H1 (cell line): Measurements from ENCODE around the gene OR8B12. TPM values are rescaled to one million over a fixed set of nuclear protein-coding genes. Genes with fewer than 3 reads are reported as not detected.

Experiments used
- CTCF ChIA-PET: fragments of 300-600 bp; sonication (Branson Sonifier 250); formaldehyde crosslinking; loops from one replicate; lab custom pipeline; 2021; ENCODE audit not compliant: partially characterized antibody; lab: Charles Lee
- POLR2A ChIA-PET: fragments of 300-600 bp; sonication (Branson Sonifier 250); formaldehyde crosslinking; loops from one replicate; lab custom pipeline; 2021; ENCODE audit warnings: inconsistent platforms; ENCODE audit not compliant: partially characterized antibody; lab: Charles Lee
- DNase-seq, 2 experiments: peaks; one replicate each; pipeline versions ENCODE4 v3.0.0 to v3.0.0-alpha.2; 2010 to 2022; ENCODE audit warnings: low spot score in 2 of 2, low read depth in 1 of 2, mixed read lengths in 1 of 2
- FAIRE-seq: peaks from 2 replicates; lab custom pipeline; 2011; peaks lifted over from hg19 to GRCh38; lab: Jason Lieb, UNC
- H2AFZ ChIP-seq: 2 replicates; pipeline ENCODE4 v1.8.1; 2012; ENCODE audit warnings: low read length, inconsistent platforms
- H2AK5ac ChIP-seq: 2 replicates; pipeline ENCODE4 v1.6.1; 2013; ENCODE audit warnings: low read depth, low read length
- H2BK120ac ChIP-seq: replicated peaks from 2 replicates; pipeline ENCODE3; 2013; ENCODE audit warnings: low read depth, low read length, inconsistent platforms
- H2BK12ac ChIP-seq: 2 replicates; pipeline ENCODE4 v1.6.1; 2013; ENCODE audit warnings: low read depth, low read length
- H2BK15ac ChIP-seq: 2 replicates; pipeline ENCODE4 v1.6.1; 2013; ENCODE audit warnings: low read length
- H2BK20ac ChIP-seq: 2 replicates; pipeline ENCODE4 v1.6.1; 2013; ENCODE audit warnings: low read length
- H2BK5ac ChIP-seq: 2 replicates; pipeline ENCODE4 v1.6.1; 2013; ENCODE audit warnings: low read depth, low read length
- H3K14ac ChIP-seq: 2 replicates; pipeline ENCODE4 v1.6.1; 2013; ENCODE audit warnings: inconsistent platforms; ENCODE audit not compliant: insufficient read length
- H3K18ac ChIP-seq: 2 replicates; pipeline ENCODE4 v1.6.1; 2013; ENCODE audit warnings: low read length; ENCODE audit errors: extremely low read depth
- H3K23ac ChIP-seq: 2 replicates; pipeline ENCODE4 v1.6.1; 2013; ENCODE audit warnings: inconsistent platforms; ENCODE audit not compliant: insufficient read length
- H3K23me2 ChIP-seq: 2 replicates; pipeline ENCODE4 v1.6.1; 2013; ENCODE audit warnings: low read depth, low read length
- H3K27ac ChIP-seq: 2 replicates; pipeline ENCODE4 v1.6.1; 2011; ENCODE audit warnings: low read depth, low read length, inconsistent platforms
- H3K27me3 ChIP-seq, 4 experiments: replicated peaks in 1 of 4; 1 replicate in 1 of 4; 2 replicates in 3 of 4; pipeline versions ENCODE4 v1.6.1 to v1.8.1; 2011 to 2013; ENCODE audit warnings: low read length in 3 of 4, mild to moderate bottlenecking in 3 of 4, inconsistent platforms in 2 of 4, mixed read lengths in 2 of 4, moderate library complexity in 1 of 4; ENCODE audit not compliant: control insufficient read depth in 3 of 4, insufficient read depth in 3 of 4; ENCODE audit errors: extremely low read depth in 1 of 4
- H3K36me3 ChIP-seq, 4 experiments: 2 replicates each; pipeline versions ENCODE4 v1.6.1 to v1.8.1; 2011 to 2013; ENCODE audit warnings: mild to moderate bottlenecking in 4 of 4, low read length in 3 of 4, moderate library complexity in 2 of 4, control low read depth in 1 of 4, inconsistent platforms in 1 of 4; ENCODE audit not compliant: insufficient read depth in 4 of 4, control insufficient read depth in 2 of 4
- H3K4ac ChIP-seq: replicated peaks from 2 replicates; pipeline ENCODE3; 2013; ENCODE audit warnings: low read length, low read depth, mixed read lengths, inconsistent platforms; ENCODE audit not compliant: insufficient read length
- H3K4me1 ChIP-seq, 4 experiments: replicated peaks in 1 of 4; 1 replicate in 1 of 4; 2 replicates in 3 of 4; pipeline versions ENCODE4 v1.6.1 to v1.8.1; 2011 to 2013; ENCODE audit warnings: low read length in 3 of 4, inconsistent platforms in 2 of 4, mixed read lengths in 1 of 4; ENCODE audit not compliant: insufficient read depth in 4 of 4, control insufficient read depth in 3 of 4
- H3K4me2 ChIP-seq, 2 experiments: 2 replicates each; pipeline versions ENCODE4 v1.6.1 to v1.8.1; 2011 to 2013; ENCODE audit warnings: low read depth in 2 of 2, low read length in 2 of 2, control low read depth in 1 of 2, inconsistent platforms in 1 of 2, mild to moderate bottlenecking in 1 of 2; ENCODE audit not compliant: insufficient read depth in 1 of 2
- H3K4me3 ChIP-seq, 4 experiments: fragments of 200-600, 300-600 bp in 1 of 4; sonication (generic), shearing (Covaris generic), sonication (Bioruptor Twin) in 1 of 4; 2 replicates each; pipeline versions ENCODE4 v1.5.1 to v1.8.1; 2011 to 2016; ENCODE audit warnings: low read length in 4 of 4, low read depth in 3 of 4, control low read depth in 2 of 4, inconsistent platforms in 2 of 4, mild to moderate bottlenecking in 2 of 4, mixed read lengths in 1 of 4, moderate library complexity in 1 of 4; ENCODE audit not compliant: insufficient read depth in 2 of 4; ENCODE audit errors: extremely low read depth in 1 of 4
- H3K56ac ChIP-seq: replicated peaks from 2 replicates; pipeline ENCODE3; 2013; ENCODE audit warnings: low read depth, mild to moderate bottlenecking, mixed read lengths, low read length, inconsistent platforms; ENCODE audit not compliant: insufficient read length
- H3K79me1 ChIP-seq: 2 replicates; pipeline ENCODE4 v1.6.1; 2013; ENCODE audit warnings: low read depth, low read length, control low read depth
- H3K79me2 ChIP-seq, 2 experiments: 2 replicates each; pipeline versions ENCODE4 v1.6.1 to v1.8.1; 2012 to 2013; ENCODE audit warnings: low read length in 2 of 2, mild to moderate bottlenecking in 2 of 2, inconsistent platforms in 1 of 2; ENCODE audit not compliant: insufficient read depth in 2 of 2, control insufficient read depth in 1 of 2
- H3K9ac ChIP-seq, 4 experiments: replicated peaks in 1 of 4; 1 replicate in 1 of 4; 2 replicates in 3 of 4; pipeline versions ENCODE4 v1.6.1 to v1.8.1; 2011 to 2013; ENCODE audit warnings: low read depth in 3 of 4, low read length in 3 of 4, control low read depth in 2 of 4, mild to moderate bottlenecking in 2 of 4, moderate library complexity in 2 of 4, inconsistent platforms in 1 of 4; ENCODE audit errors: extremely low read depth in 1 of 4
- H3K9me3 ChIP-seq, 2 experiments: 2 replicates each; pipeline versions ENCODE4 v1.6.1 to v1.8.1; 2012 to 2013; ENCODE audit warnings: mild to moderate bottlenecking in 2 of 2, moderate library complexity in 2 of 2, control low read depth in 1 of 2, inconsistent platforms in 1 of 2, low read depth in 1 of 2, low read length in 1 of 2, mixed read lengths in 1 of 2; ENCODE audit not compliant: insufficient read depth in 2 of 2
- H4K20me1 ChIP-seq, 2 experiments: replicated peaks in 1 of 2; 2 replicates each; pipeline versions ENCODE3 to v1.8.1; 2011 to 2013; ENCODE audit warnings: inconsistent platforms in 2 of 2, low read length in 2 of 2, mild to moderate bottlenecking in 1 of 2; ENCODE audit not compliant: insufficient read depth in 2 of 2, control insufficient read depth in 1 of 2
- H4K5ac ChIP-seq: 2 replicates; pipeline ENCODE4 v1.6.1; 2013; ENCODE audit warnings: low read length, low read depth, mixed read lengths, inconsistent platforms; ENCODE audit not compliant: insufficient read length
- H4K8ac ChIP-seq: 2 replicates; pipeline ENCODE4 v1.8.0; 2013; ENCODE audit warnings: mild to moderate bottlenecking, moderate library complexity, low read length, inconsistent platforms; ENCODE audit not compliant: insufficient read depth; ENCODE audit errors: extremely low read depth
- H4K91ac ChIP-seq: replicated peaks from 2 replicates; pipeline ENCODE3; 2013; ENCODE audit warnings: low read length, mixed read lengths, inconsistent platforms; ENCODE audit not compliant: insufficient read length
- CBX8 ChIP-seq: fragments of 300-800, 300-1000 bp; sonication (generic); IDR thresholded peaks from 2 replicates; pipeline ENCODE4 v1.7.1; 2016; ENCODE audit warnings: low read depth, low read length, borderline replicate concordance
- POLR2A ChIP-seq, 2 experiments: IDR thresholded peaks; 1 replicate in 1 of 2; 2 replicates in 1 of 2; pipeline ENCODE4 v1.6.1; 2011; ENCODE audit warnings: low read depth in 2 of 2, low read length in 2 of 2, mild to moderate bottlenecking in 2 of 2; ENCODE audit errors: control extremely low read depth in 1 of 2
- SP4 ChIP-seq: IDR thresholded peaks from 2 replicates; pipeline ENCODE4 v1.6.1; 2012; ENCODE audit warnings: low read length, inconsistent platforms
- WGBS, 2 experiments: shearing (Covaris generic) in 1 of 2; methylation state at CpG; one replicate each; pipeline versions ENCODE4 v1.1.6 to v1.1.7; 2013 to 2015; ENCODE audit warnings: low lambda C conversion rate in 2 of 2, mixed read lengths in 2 of 2, inconsistent platforms in 1 of 2, low coverage in 1 of 2, missing lambda C conversion rate in 1 of 2; ENCODE audit not compliant: insufficient replicate concordance in 2 of 2, insufficient coverage in 1 of 2, insufficient read length in 1 of 2; ENCODE audit errors: extremely low coverage in 1 of 2, missing lambda C conversion rate in 1 of 2; 5-methylcytosine and 5-hydroxymethylcytosine counted together
- polyA plus RNA-seq, 7 experiments: library from polyadenylated mRNA; depleted of rRNA in 3 of 7; stranded (reverse) in 5 of 7; unstranded in 2 of 7; fragments of >200 nt in 5 of 7; fragments of 200-250 nt in 2 of 7; gene quantifications; 1 replicate in 5 of 7; 2 replicates in 1 of 7; 4 replicates in 1 of 7; pipeline versions ENCODE4 v1.2.1 to v1.2.3, GENCODE V29; 2011 to 2013; ENCODE audit warnings: missing spikeins in 2 of 7, mixed read lengths in 2 of 7
- total RNA-seq: library from RNA; stranded (reverse); fragmentation: NEBNext Ultra II Directional; extraction: Animal tissue kit (Norgen Biotek cat#: 25700); gene quantifications from 2 replicates; pipeline ENCODE4 v1.2.1, GENCODE V29; 2021
- TF ChIP-seq, protein P1 (sequence below): IDR thresholded peaks from 2 replicates; pipeline ENCODE4 v1.6.1; 2011; ENCODE audit warnings: low read length, improper control_type of control experiment

The OR8B12 gene
- total and polyA plus RNA-seq, 2 of the 8 experiments (the other 6 are each of a cell fraction or from before 2014, with no cell fraction given): not detected

DNA sequence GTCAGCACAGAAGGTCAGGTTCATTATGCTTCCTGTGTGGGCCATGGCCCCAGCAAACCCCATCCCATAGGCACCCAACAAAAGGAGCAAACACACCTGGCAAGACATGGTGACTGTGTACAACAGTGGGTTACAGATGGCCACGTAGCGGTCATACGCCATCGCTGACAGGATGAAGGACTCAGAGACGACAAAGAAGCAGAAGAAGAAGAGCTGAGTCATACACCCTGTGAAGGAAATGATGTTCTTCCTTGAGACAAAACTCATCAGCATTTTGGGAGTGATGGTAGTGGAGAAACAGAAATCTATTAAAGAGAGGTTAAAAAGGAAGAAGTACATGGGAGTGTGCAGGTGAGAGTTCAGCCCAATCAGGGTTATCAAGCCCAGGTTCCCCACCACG is 309 bp downstream of the OR8B12 start:
- no peak overlapping the region for H2BK20ac ChIP-seq
- no peak overlapping the region for H2BK15ac ChIP-seq
- H3K14ac ChIP-seq: no peak overlapping the region
- no peak overlapping the region for H3K9ac ChIP-seq
- H3K56ac ChIP-seq: no peak overlapping the region
- H3K9me3 ChIP-seq: no peaks in the 10 kb centered on the region
- H3K4me2 ChIP-seq: no peak overlapping the region
- H4K8ac ChIP-seq: no peak overlapping the region
- DNase-seq (no peak), FAIRE-seq (no peak)
- H3K4me3 ChIP-seq: no peak overlapping the region
- no peak overlapping the region for H2BK5ac ChIP-seq
- H3K36me3 ChIP-seq: no peaks in the 10 kb centered on the region
- ChIA-PET CTCF (interaction anchor here (1.5 to 1.7 kb wide), 2 partner anchors 43 to 142 kb away, joined by 3 to 4 read pairs; no protein-coding TSS in a partner anchor), POLR2A (no interaction called here)
- WGBS, 2 experiments: 96% methylated on average over 6 of the region's 6 CpGs; no CpG with 5 or more reads in 1 of the 2 experiments
- no peaks in the 10 kb centered on the region for H3K27me3 ChIP-seq
- no peak overlapping the region for H3K18ac ChIP-seq
- no peak overlapping the region for H2AFZ ChIP-seq
- no peak overlapping the region for H3K27ac ChIP-seq
- H4K20me1 ChIP-seq: no peaks in the 10 kb centered on the region
- no peaks in the 10 kb centered on the region for H3K79me1 ChIP-seq
- H4K91ac ChIP-seq: no peak overlapping the region
- no peaks in the 10 kb centered on the region for H3K23me2 ChIP-seq
- H2BK120ac ChIP-seq: no peak overlapping the region
- no peak overlapping the region for H3K4ac ChIP-seq
- no peaks in the 10 kb centered on the region for H3K4me1 ChIP-seq
- H3K79me2 ChIP-seq: no peaks in the 10 kb centered on the region
- H2AK5ac ChIP-seq: no peak overlapping the region
- H3K23ac ChIP-seq: no peak overlapping the region
- no peak overlapping the region for H2BK12ac ChIP-seq
- no peak overlapping the region for H4K5ac ChIP-seq
- TF ChIP-seq SP4 (no peak), POLR2A (IDR thresholded peaks at IDR 0.05; ENCODE audit: control extremely low read depth in 1 of 2, low read depth in 2 of 2, low read length in 2 of 2) (no peak), CBX8 (no peak)
- TF ChIP-seq, protein P1, sequence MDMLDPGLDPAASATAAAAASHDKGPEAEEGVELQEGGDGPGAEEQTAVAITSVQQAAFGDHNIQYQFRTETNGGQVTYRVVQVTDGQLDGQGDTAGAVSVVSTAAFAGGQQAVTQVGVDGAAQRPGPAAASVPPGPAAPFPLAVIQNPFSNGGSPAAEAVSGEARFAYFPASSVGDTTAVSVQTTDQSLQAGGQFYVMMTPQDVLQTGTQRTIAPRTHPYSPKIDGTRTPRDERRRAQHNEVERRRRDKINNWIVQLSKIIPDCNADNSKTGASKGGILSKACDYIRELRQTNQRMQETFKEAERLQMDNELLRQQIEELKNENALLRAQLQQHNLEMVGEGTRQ: no peak
